ENCODE measurements around the gene KRT40. TPM values are rescaled to one million over a fixed set of nuclear protein-coding genes. Genes with fewer than 3 reads are reported as not detected.

Gene KRT40
- total and polyA plus RNA-seq, 2 of the 4 experiments (the other 2 are of a cell fraction): not detected

GRCh38 chr17:41013181-41013580 lies 29.1 kb upstream of the KRT40 start:
- Histone ChIP-seq H3K4me1 (ENCODE audit: control insufficient read depth, insufficient read depth, low read length) (peaks cover 1% of the 10 kb centered on the region; the same call in 1 of the 2 replicates), H4K5ac (ENCODE audit: low read depth, low read length) (no peak overlapping the region), H3K9ac (ENCODE audit: low read depth, low read length) (no peak overlapping the region), H3K4ac (ENCODE audit: low read depth, low read length) (no peak overlapping the region), H3K9me3 (ENCODE audit: control insufficient read depth, insufficient read depth, low read length) (no peaks in the 10 kb centered on the region), H2BK15ac (ENCODE audit: low read depth, low read length) (0 out of 3 replicates have a peak overlapping the region, but pooled peaks have one; percentile 40), H3K27ac (ENCODE audit: insufficient read depth, low read length) (no peak overlapping the region), H3K23ac (ENCODE audit: low read depth, low read length) (no peak overlapping the region), H4K91ac (ENCODE audit: insufficient read depth, low read depth, low read length) (no peak overlapping the region), H2BK5ac (ENCODE audit: low read depth, low read length, poor library complexity, severe bottlenecking) (no peak overlapping the region), H3K56ac (ENCODE audit: extremely low read depth, insufficient read depth, low read length) (no peak overlapping the region), H3K14ac (replicated peaks; ENCODE audit: low read depth, low read length) (no peak overlapping the region), H4K8ac (ENCODE audit: low read depth in 2 of 2, low read length in 2 of 2) (peak overlapping the region in 1 of 2 experiments; percentile 34; a peak in 2 of 4 replicates), H3K18ac (ENCODE audit: low read depth, low read length) (no peak overlapping the region), H2BK20ac (ENCODE audit: low read depth, low read length) (no peak overlapping the region), H2BK120ac (ENCODE audit: low read depth, low read length) (peak overlapping the region; percentile 18; the same call in 1 of the 2 replicates), H3K36me3 (ENCODE audit: control insufficient read depth, insufficient read depth, low read length) (no peaks in the 10 kb centered on the region), H3K9me1 (ENCODE audit: insufficient read depth, low read length) (no peaks in the 10 kb centered on the region; the same call in 1 of the 2 replicates), H3K4me2 (ENCODE audit: low read depth, low read length) (no peak overlapping the region), H3K79me1 (ENCODE audit: low read depth in 1 of 2, low read length in 2 of 2) (no peaks in the 10 kb centered on the region), H4K20me1 (ENCODE audit: insufficient read depth, low read length) (no peaks in the 10 kb centered on the region), H2AFZ (replicated peaks; ENCODE audit: low read length, poor library complexity) (no peak overlapping the region), H2AK9ac (replicated peaks; ENCODE audit: low read depth, low read length, poor library complexity) (no peak overlapping the region), H2AK5ac (ENCODE audit: low read depth, low read length) (no peak overlapping the region), H3K4me3 (ENCODE audit: insufficient read depth, low read depth, low read length) (no peak overlapping the region), H3K27me3 (ENCODE audit: control insufficient read depth, insufficient read depth, low read length) (no peaks in the 10 kb centered on the region; the same call in 1 of the 2 replicates)
- ATAC-seq (ENCODE audit: low read depth) (no peak), DNase-seq (no peak)
- in situ Hi-C loops (cut with MboI; ENCODE audit: low sequenced_read_pairs) (no loop called here), dilution Hi-C loops (cut with HindIII; ENCODE audit: low sequenced_read_pairs, unreplicated experiment) (no loop called here), intact Hi-C loops (cut with micrococcal nuclease) (no loop called here)
- TF ChIP-seq NFE2L2 (IDR thresholded peaks at IDR 0.05; ENCODE audit: low read depth, low read length) (no peak), MXI1 (IDR thresholded peaks at IDR 0.05; ENCODE audit: borderline replicate concordance, low read depth, low read length) (no peak), SMC3 (IDR thresholded peaks at IDR 0.05; ENCODE audit: low read depth, low read length) (no peak), CEBPB (IDR thresholded peaks at IDR 0.05; ENCODE audit: low read depth, low read length) (no peak), MAFK (IDR thresholded peaks at IDR 0.05; ENCODE audit: low read depth, low read length) (no peak), ELK1 (IDR thresholded peaks at IDR 0.05; ENCODE audit: borderline replicate concordance, low read depth, low read length) (no peak), FOS (IDR thresholded peaks at IDR 0.05; ENCODE audit: low read depth, low read length) (no peak), CHD1 (IDR thresholded peaks at IDR 0.05; ENCODE audit: low read depth, low read length) (no peak), BHLHE40 (IDR thresholded peaks at IDR 0.05; ENCODE audit: low read depth, low read length) (no peak), MAZ (IDR thresholded peaks at IDR 0.05; ENCODE audit: borderline replicate concordance, low read depth, low read length) (no peak), RCOR1 (IDR thresholded peaks at IDR 0.05; ENCODE audit: insufficient replicate concordance, low read length) (no peak), RFX5 (IDR thresholded peaks at IDR 0.05; ENCODE audit: low read depth, low read length) (no peak), RAD21 (IDR thresholded peaks at IDR 0.05; ENCODE audit: low read length) (no peak), POLR2A (IDR thresholded peaks at IDR 0.05; ENCODE audit: low read depth, low read length) (no peak)
- TF ChIP-seq, protein P1, sequence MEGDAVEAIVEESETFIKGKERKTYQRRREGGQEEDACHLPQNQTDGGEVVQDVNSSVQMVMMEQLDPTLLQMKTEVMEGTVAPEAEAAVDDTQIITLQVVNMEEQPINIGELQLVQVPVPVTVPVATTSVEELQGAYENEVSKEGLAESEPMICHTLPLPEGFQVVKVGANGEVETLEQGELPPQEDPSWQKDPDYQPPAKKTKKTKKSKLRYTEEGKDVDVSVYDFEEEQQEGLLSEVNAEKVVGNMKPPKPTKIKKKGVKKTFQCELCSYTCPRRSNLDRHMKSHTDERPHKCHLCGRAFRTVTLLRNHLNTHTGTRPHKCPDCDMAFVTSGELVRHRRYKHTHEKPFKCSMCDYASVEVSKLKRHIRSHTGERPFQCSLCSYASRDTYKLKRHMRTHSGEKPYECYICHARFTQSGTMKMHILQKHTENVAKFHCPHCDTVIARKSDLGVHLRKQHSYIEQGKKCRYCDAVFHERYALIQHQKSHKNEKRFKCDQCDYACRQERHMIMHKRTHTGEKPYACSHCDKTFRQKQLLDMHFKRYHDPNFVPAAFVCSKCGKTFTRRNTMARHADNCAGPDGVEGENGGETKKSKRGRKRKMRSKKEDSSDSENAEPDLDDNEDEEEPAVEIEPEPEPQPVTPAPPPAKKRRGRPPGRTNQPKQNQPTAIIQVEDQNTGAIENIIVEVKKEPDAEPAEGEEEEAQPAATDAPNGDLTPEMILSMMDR (conservative IDR thresholded peaks at IDR 0.05; ENCODE audit: low read depth, low read length): no peak
- TF ChIP-seq, protein P2, sequence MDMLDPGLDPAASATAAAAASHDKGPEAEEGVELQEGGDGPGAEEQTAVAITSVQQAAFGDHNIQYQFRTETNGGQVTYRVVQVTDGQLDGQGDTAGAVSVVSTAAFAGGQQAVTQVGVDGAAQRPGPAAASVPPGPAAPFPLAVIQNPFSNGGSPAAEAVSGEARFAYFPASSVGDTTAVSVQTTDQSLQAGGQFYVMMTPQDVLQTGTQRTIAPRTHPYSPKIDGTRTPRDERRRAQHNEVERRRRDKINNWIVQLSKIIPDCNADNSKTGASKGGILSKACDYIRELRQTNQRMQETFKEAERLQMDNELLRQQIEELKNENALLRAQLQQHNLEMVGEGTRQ (IDR thresholded peaks at IDR 0.05; ENCODE audit: low read depth, low read length): no peak
- no CpG with 5 or more reads among the region's 3 CpGs for WGBS, 2 experiments (ENCODE audit: extremely low coverage in 2 of 2, insufficient read length in 1 of 2)
- CTCF ChIA-PET: no interaction called here
- POLR2A ChIA-PET (ENCODE audit: unreplicated experiment): no interaction called here
- BruUV-seq (replicated peaks): no TSS peak

All from IMR-90 (cell line).